Epithelial cell of esophagus (primary cell): ENCODE results near the gene AMOTL2.

Source experiments
- DNase-seq: peaks from one replicate; pipeline ENCODE4 v3.0.0; 2010; ENCODE audit warnings: low read depth
- H3K4me3 ChIP-seq: 2 replicates; pipeline ENCODE4 v1.5.1; 2011; ENCODE audit warnings: mild to moderate bottlenecking, low read length, control low read depth
- TF ChIP-seq, protein P1 (sequence below): IDR thresholded peaks from 2 replicates; pipeline ENCODE4 v1.5.1; 2011; ENCODE audit warnings: low read depth, mild to moderate bottlenecking, low read length, control low read depth, inconsistent platforms; ENCODE audit not compliant: insufficient read depth; ENCODE audit errors: missing control alignments

The AMOTL2 gene

DNA sequence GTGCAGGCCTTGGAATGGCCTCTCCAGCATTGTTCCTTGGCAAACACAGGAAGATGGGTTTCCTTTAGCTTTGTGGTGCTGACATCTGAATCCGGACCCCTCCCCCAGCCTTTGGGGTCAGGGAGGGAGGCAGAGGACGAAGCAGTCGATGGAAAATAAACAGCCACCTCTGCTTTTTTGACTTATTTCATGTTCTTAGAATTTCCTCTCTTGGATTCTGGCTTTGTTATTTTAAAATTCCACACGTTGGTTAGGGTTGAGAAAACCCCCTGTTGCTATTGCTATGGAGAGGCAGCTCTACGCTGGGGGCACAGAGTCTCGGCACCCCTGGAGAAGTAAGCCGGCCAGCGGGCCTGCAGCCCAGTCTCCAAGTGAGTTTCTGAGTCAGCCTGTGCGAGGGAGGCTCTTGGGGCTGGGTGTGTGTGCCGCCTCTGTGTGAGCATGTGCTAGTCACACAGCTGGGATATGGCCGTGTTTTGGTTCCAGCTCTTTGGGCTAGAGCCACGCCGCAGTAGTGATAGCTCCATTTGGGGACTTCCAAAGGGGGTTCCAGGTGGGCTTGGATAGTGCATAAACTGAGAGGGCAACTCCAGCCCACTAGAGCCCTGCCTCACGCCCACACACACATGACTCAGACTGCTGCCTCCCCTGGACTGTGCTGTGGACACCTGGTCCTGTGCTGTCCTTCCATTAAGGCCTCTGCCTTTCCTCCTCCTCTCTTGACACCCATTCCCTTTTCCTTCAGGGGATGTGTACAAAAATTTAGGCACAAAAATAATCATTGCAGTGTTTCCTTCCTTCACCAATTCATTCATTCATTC is 58.8 kb downstream of the AMOTL2 start:
- no peak overlapping the region for H3K4me3 ChIP-seq
- TF ChIP-seq, protein P1, sequence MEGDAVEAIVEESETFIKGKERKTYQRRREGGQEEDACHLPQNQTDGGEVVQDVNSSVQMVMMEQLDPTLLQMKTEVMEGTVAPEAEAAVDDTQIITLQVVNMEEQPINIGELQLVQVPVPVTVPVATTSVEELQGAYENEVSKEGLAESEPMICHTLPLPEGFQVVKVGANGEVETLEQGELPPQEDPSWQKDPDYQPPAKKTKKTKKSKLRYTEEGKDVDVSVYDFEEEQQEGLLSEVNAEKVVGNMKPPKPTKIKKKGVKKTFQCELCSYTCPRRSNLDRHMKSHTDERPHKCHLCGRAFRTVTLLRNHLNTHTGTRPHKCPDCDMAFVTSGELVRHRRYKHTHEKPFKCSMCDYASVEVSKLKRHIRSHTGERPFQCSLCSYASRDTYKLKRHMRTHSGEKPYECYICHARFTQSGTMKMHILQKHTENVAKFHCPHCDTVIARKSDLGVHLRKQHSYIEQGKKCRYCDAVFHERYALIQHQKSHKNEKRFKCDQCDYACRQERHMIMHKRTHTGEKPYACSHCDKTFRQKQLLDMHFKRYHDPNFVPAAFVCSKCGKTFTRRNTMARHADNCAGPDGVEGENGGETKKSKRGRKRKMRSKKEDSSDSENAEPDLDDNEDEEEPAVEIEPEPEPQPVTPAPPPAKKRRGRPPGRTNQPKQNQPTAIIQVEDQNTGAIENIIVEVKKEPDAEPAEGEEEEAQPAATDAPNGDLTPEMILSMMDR = no peak
- peak; percentile 37 for DNase-seq

DNA sequence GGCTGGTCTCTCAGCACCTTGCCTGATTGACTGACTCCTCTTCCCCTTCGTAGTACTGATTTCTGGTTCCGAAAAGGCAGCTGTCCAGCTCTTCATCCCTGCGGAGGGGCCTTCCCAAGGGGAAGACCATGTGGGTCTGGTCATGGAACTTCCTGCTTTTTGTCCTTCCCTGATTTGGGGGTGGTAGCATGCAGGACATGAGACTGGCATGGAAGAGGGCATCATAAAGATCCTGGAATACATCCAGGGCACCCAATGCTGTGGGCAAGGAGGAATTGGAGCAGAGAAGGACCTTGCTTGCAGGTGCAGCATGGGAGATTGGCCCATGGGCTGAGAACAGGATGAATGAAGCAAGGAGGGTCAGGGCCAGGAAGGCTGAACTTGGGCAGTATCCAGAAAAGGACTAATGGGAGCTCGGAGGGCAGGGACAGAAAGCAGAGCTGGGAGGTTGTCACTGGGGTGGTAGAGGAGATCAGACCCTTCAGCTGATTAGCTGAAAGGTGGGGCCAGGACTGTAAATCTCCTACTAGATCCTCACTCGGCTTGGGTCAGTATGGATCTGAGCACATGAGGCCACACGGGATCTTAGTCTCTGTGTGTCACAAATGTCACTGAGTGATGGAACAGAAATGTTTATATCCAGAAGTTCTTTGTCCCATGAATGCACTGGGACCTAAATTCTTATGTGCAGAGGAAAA is 59.5 kb downstream of the AMOTL2 start:
- TF ChIP-seq, protein P1 = no peak
- DNase-seq = no peak
- H3K4me3 ChIP-seq = no peak overlapping the region

DNA sequence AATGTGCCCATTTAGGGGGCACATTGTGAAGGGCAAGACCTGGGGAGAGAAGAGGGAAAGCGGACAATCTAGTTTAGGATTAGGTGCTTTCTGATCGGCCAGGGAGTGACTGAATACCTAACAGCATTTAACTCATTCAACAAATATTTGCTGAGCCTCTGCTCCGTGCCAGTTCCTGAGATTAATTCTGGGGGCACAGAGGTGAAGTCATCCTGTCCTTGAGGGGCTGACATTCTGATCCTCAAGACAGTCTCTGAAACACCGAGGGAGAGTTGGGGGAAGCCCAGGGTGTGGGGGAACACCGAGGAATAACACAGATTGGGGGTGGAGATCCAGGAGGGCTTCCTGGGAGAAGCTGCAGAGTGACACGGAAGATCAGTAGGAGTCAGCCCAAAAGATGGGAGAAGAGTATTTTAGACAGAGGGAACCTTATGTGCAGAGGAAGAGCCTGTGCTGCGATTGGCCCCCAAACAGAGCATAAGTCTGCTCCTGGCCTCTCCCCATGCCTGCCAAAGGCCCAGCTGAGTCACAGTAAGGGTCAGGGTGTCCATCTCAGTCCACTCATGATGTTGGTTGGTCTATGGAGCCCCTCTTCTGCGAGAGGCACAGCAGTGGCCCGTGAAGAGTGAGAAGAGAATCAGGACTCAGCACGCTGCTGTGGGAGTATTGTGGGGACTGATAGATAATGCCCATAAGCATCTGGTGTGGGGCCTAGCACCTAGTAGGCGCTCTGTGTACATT is 60.2 kb downstream of the AMOTL2 start:
- peak; percentile 55 for DNase-seq
- H3K4me3 ChIP-seq = peak overlapping the region; percentile 40

DNA sequence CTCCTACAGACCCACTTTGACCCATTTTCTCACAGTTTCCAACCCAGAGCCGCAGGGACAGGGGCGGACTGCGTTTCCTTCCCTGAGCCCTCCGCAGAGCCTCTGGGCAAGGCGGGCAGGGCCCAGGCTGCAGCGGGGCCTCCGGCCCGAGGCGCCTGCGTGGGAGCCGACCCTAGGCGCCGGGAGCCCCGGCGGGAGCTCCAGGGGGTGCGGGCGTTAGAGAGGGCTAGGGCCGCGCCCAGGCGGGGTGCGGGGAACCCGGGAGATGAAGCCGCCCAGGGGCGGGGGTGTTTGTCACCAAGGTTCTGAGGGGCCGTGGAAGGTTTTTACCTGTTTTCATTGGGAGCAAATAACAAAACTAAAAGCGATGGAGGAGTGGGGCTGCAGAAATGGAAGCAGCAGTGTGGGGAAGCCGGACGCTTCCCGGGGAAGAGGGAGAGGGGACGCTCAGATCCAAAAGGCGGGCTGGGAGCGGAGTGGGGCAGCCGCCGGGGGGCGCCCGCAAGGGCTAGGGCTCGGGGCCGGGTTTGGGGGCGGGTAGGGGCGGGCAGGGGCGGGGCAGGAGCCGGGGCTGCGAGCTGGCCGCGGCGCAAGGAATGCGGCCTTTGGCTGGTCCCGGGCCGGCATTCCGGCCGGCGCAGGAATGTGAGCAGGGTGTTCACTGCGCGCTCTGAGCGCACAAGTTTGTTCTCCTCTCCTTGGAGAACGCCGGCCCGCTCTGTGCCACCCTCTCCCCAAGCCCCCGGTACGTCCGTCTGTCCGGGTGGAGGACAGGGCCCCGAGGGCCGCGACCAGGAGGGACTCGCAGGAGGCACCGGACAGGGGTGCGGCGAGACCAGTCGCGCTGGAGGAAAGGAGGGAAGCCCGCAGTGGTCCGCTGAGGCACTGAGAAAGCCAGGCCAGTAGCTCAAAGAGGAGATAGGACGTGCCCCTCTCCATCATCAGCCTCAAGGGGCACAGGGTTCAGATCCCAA is 61.1 kb downstream of the AMOTL2 start:
- TF ChIP-seq, protein P1 = no peak
- peak overlapping the region; percentile 40 for H3K4me3 ChIP-seq

More for the DNA sequence above, 60.2 kb downstream of the AMOTL2 start:
- TF ChIP-seq, protein P1 = no peak

DNA sequence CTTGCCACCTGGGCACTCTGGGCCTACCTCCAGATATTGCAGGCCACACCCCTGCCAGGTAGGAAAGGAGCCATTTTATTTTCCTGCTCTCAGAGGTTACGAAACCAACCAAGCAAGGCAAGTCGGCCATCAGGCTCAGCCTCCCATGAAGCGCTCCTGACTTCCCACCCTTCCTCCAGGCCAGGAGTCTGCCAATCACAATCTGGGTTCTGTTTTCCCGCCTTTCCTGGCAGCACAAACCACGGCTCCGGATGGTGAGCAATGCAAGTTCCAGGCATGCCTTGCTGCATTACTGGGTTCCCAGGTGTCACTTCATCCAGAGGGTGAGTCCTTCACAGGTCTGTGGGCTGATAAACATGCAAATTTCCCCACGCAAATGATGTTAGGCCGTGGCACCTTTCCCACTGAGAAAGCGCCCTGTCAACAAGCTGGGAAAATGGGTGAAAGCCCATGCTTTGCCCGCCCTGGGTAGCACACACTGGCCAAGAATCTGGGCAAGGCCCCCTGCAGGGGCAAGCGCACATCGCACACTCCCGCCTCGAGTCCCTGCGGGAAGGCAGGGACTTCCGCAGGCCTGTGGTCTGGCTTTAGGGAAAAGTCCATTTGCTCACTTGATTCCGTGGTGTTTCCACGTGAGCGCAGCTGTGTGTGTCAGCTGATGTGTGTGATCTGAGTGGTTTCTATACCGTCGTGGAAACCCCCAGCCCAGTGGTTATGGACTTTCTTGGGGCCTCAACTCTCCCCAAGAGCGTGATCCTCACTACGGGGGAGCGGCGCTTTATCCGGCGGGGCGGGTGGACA is 62.0 kb downstream of the AMOTL2 start:
- H3K4me3 ChIP-seq = no peak overlapping the region
- DNase-seq = peak; percentile 93
- TF ChIP-seq, protein P1 = peak; percentile 31

More for the DNA sequence above, 61.1 kb downstream of the AMOTL2 start:
- DNase-seq = peak; percentile 46
